Esophagus muscularis mucosa (tissue), 4 donors: ENCODE measurements around the gene CCSAP.

Experiments
- EP300 ChIP-seq: sonication (generic); formaldehyde crosslinking; IDR thresholded peaks from one replicate; pipeline ENCODE4 v1.6.1; 2017; ENCODE audit warnings: antibody characterized with exemption
- POLR2A ChIP-seq: fragments of 450-650 bp; IDR thresholded peaks from one replicate; pipeline ENCODE4 v1.6.1; 2017; ENCODE audit warnings: antibody characterized with exemption, moderate library complexity, mild to moderate bottlenecking, low read depth
- POLR2AphosphoS5 ChIP-seq, 2 donors: sonication (generic); formaldehyde crosslinking; IDR thresholded peaks; one replicate each; pipeline ENCODE4 v1.6.1; 2017; ENCODE audit warnings: antibody characterized with exemption in 2 of 2
- TF ChIP-seq, protein P1 (sequence below), 3 experiments: fragments of 200-600 bp in 2 of 3; fragments of 450-650 bp in 1 of 3; sonication (generic) in 2 of 3; IDR thresholded peaks; one replicate each; pipeline ENCODE4 v1.5.1; 2017 to 2019; ENCODE audit warnings: antibody characterized with exemption in 3 of 3, mild to moderate bottlenecking in 2 of 3, moderate library complexity in 1 of 3

DNA sequence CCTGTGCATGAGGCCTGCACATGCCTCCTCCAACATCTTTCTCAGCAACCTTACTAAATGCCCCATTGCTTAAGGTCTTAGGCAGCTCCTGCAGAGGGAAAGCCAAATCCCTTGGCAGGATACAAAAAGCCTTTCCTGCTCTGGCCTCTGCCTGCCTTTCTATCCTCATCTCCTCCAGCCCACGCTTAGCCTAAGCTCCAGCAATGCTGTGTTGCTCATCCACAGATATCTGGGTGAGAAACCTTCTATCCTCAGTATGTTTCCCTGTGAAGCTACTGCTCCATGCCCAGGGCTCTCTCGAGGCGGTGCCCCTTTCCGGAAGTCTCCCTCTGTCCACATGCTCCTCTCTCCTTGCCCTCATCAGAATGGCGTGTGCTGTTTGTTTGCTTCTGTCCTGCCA lies 37.0 kb upstream of the CCSAP start:
- no peak for TF ChIP-seq POLR2A
- TF ChIP-seq, protein P1, sequence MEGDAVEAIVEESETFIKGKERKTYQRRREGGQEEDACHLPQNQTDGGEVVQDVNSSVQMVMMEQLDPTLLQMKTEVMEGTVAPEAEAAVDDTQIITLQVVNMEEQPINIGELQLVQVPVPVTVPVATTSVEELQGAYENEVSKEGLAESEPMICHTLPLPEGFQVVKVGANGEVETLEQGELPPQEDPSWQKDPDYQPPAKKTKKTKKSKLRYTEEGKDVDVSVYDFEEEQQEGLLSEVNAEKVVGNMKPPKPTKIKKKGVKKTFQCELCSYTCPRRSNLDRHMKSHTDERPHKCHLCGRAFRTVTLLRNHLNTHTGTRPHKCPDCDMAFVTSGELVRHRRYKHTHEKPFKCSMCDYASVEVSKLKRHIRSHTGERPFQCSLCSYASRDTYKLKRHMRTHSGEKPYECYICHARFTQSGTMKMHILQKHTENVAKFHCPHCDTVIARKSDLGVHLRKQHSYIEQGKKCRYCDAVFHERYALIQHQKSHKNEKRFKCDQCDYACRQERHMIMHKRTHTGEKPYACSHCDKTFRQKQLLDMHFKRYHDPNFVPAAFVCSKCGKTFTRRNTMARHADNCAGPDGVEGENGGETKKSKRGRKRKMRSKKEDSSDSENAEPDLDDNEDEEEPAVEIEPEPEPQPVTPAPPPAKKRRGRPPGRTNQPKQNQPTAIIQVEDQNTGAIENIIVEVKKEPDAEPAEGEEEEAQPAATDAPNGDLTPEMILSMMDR (IDR thresholded peaks at IDR 0.05), result no peak
- TF ChIP-seq POLR2AphosphoS5 (IDR thresholded peaks at IDR 0.05), result no peak
- TF ChIP-seq EP300, result no peak
